NCI-H82 treated with DMSO at 0.1 percent for 48 hours (cell line): ENCODE data around the gene PSMA2.
"Not testable (repeated sequence)": the region's sequence is repeated elsewhere in the genome, so short reads cannot be mapped to it uniquely, and the experiment has no call there.

Source experiments
- DNase-seq: peaks from one replicate; lab custom pipeline; 2025; ENCODE audit not compliant: unreplicated experiment; lab: John Stamatoyannopoulos, UW

The PSMA2 gene

GRCh38 chr7:42907316-42907715 lies 24.7 kb downstream of the PSMA2 start:
- DNase-seq: no peak

- DNase-seq: no peak
Observed at GRCh38 chr7:42906181-42906580, 25.8 kb downstream of the PSMA2 start.

- DNase-seq: no peak
Observed at GRCh38 chr7:42902331-42902730, 29.6 kb downstream of the PSMA2 start.

GRCh38 chr7:42900842-42901241 lies 31.1 kb downstream of the PSMA2 start:
- no peak for DNase-seq

GRCh38 chr7:42893346-42894240 lies 38.4 kb downstream of the PSMA2 start:
- DNase-seq: no peak

GRCh38 chr7:42886893-42887505 lies 45.0 kb downstream of the PSMA2 start:
- no peak for DNase-seq

GRCh38 chr7:42886129-42886528 lies 45.8 kb downstream of the PSMA2 start:
- DNase-seq: no peak

GRCh38 chr7:42885183-42885582 lies 46.8 kb downstream of the PSMA2 start:
- DNase-seq: not testable (repeated sequence)

GRCh38 chr7:42883950-42884349 lies 48.0 kb downstream of the PSMA2 start:
- DNase-seq: no peak

- no peak for DNase-seq
Observed at GRCh38 chr7:42880392-42880791, 51.6 kb downstream of the PSMA2 start.

- DNase-seq: no peak
Observed at GRCh38 chr7:42878303-42878702, 53.7 kb downstream of the PSMA2 start.

GRCh38 chr7:42877862-42878261 lies 54.1 kb downstream of the PSMA2 start:
- DNase-seq: no peak

GRCh38 chr7:42876182-42877068 lies 55.5 kb downstream of the PSMA2 start:
- DNase-seq: peak; percentile 8

GRCh38 chr7:42869131-42870020 lies 62.6 kb downstream of the PSMA2 start:
- DNase-seq: no peak

GRCh38 chr7:42868480-42868879 lies 63.5 kb downstream of the PSMA2 start:
- DNase-seq: no peak
